Left forelimb (tissue), 1 donor: ENCODE data around the gene KRT8.
"Not testable (repeated sequence)": the region's sequence is repeated elsewhere in the genome, so short reads cannot be mapped to it uniquely, and the experiment has no call there.

Experiments used
- DNase-seq: peaks from one replicate; pipeline ENCODE4 v3.0.0-alpha.2; 2018; ENCODE audit warnings: low spot score

The KRT8 gene

DNA sequence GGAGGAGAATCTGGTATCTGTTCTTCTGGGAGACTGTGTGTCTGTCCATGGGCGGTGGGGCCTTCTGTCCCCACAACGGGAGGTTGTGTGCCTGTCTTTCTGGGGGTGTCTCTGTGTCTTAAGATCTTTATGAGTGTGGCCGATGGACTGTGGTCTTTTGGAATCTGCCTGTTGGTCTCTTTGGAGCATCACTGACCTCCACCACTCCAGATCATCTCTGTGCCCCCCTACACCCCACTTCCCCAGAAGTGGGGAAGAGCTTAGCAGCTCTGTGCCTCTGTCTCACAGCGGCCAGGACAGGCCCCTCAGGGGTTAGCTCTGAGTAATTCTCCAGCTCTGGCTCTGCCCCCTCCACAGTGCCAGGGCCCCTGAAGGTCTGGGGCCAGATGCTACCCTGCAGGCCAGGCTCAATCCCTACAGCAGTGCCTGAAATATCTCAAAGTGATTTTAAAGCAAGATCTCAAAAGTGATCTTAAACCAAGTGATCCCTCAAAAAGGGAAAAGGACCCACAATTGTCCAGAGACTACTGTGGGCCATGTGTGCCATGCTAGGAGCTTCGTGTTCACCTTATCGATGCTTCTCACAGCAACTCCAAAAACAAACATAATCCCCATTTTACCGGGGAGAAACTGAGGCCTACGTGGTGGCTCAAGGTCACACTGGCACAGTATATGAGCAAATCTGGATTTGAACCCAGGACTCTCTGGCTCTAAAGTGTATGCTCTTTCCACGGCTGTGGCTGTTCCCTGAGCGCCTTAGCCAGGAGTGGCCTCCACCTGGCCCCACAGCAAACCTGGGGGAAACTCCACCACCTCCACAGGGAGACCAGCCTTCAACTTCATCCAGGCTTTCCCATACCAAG is 30.1 kb downstream of the KRT8 start:
- no peak for DNase-seq

DNA sequence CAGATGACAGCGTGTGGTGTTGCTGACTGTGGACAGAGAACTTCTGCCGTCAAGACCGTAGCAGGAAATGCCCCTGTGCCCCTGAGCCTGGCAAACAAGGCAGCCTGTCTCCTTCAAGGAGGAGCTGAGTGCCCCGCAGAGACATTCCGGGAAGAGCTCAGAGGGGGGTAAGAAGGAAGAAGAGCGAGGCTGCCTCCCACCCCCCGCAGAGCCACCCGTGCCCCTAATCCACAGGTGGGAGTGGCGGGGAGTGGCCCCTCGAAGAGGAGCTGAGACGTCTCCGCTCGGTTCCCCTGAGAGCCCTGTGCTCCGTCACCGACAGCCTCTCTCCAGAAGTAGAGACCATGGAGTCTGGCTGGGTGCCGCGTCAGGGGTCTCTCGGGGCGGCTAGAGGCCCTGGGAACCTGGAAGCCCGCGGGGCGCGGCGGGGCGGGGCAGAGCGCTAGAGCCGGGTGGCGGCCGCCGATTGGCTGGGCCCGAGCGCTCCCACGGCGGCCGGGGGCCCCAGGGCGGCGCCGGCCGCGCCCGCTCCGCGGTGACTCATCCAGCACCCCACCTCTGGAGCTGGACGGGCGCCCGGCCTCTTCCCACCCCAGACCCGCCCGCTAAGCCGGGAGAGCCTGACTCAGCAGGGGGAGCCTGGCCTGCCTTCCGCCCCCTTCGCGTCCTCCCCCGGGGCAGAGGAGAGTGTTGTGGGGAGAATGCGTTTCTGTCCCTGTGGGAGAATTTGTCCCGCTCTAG is 30.9 kb downstream of the KRT8 start:
- peak; percentile 76 for DNase-seq

DNA sequence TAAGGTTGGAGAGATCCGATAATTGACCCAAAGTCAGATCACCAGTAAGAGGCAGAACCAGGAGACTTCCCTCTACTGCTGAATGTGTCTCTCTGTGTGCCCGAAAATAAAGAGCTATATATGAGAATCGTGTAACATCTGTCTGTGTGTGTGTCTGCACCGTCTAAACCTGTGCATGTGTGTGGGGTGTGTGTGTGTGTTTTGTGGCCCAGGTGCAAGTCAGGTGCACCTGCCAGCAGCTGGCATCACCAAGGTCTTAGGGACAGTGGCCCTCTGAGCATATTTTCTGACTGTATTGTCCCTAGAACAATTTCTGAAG is 31.4 kb downstream of the KRT8 start:
- no peak for DNase-seq

DNA sequence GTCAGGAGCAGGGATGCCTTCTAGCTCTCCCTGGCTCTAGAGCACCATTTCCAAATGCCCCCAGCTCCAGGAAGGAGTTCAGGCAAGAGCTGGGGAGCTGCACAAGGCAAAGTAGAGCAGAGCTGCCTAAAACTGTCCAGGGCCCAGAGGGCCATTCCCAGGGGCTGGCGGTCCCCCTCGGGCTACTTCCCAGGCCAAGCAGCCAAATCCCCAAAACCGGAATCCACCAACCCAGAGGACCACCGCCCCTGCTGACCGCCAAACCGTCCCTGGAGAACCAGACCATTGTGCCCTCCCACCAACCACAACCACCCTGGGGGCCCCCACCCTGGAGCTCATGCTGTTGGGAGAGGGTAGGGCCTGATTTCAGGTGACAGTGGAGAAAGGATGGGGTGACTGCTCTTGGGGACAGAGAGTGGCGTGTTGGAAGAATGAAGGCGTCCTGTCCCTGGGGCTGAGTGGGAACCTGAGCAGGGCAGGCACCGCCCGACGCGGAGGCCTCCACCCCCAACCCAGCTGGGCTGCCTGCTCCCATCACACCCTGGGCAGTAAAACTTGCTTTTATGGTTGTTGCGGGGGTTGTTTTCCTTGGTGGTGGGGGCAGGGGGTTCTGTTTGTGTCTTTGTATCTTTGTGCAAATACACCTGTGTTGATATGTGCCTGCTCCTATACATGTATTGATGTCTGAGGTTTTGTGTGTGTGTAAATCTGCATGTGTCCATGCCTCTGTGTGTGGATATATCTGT is 32.1 kb downstream of the KRT8 start:
- no peak for DNase-seq

DNA sequence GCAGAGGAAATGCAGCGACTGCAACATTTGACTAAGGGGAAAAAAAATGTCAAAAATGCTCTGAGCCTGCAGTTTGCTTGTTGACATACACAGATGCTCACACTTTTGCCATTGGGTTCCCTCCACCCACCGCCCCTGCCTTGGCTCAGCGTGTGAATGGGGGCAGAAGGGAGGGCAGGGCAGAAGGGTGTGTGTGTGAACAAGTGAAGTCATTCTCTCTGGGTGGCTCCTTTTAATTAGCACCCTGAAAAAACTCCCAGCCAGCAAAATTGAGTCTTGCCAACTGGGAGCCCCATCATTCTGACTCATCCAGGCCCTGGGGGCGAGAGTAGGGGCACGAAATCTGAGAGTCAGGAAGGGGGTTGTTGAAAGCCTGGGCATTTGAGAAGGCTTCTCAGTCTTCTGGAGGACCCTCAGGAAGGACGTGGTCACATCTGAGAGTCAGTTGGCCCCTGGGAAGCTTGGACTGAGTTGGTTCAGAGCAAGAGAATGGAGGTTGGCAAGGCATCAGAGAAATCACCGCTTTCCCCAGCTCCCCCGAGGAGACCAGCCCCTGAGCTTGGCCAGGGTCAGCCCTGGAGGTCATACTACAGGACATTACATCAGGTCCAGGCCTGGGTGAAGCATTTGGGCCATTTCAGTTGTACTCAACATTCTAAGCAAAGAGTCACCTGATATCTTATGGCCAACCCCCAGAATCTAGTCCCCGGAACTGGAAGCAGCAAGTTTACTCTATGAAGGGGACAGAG is 33.4 kb downstream of the KRT8 start:
- no peak for DNase-seq

DNA sequence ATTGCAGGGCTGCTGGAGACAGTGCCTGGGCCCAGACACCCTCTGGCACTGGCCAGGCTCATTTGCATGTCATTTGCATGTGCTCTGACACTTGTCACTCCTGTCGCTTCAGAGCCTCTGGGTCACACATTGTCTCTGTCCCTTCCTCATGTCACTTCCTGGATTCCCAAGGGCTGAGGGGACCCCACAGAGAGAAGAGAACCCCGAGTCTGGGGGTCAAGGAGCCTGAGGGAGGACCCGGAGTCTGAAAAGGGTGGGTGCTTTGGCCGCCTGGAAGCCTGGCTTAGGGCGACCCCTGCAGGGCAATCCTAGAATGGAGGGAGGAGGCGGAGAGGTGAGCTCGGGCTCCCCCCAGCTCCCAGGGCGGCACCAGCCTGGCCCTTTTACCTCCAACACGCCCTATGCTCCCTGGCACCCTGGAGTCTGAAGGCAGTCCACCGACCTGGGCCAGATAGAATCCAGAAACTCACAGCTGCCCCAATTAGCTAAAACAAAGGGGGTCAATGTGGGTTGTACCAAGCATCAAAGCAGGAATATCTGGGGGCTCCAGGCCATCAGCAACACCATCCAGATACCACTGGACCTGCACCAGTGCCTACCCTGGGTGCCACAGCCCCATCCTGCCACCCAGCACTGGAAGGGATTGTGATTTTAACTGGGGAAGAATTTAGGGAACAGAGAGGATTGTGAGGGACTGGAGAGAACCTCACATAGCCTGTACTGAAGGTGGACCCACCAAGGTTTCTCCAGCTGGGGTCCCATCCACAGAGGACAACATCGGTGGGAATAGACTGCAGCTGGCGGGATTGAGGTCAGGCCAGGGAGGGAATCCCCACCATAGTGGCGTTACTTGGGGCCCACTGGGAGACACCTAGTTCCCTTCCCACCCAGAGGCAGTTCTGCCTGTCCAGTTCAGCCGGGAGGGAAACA is 34.2 kb downstream of the KRT8 start:
- no peak for DNase-seq

DNA sequence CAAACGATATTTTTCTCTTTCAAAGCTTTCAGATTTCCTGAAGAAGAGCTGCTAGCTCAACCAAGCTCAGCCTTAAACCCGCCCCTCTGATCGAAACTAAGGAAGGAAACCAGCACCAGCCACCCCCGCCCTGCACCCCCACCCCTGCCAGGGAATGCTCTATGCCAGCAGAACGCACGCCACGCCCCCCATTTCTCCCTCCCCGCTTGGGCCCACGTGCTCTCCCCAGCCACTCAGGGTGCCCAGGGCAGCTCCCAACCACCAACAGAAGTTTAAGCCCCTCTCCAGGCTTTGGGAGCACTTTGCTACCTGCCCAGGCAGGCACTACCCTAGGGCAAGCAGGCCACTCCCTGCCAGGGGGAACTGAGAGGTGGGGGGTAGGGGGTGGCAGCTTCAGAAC is 37.2 kb downstream of the KRT8 start:
- DNase-seq = no peak

DNA sequence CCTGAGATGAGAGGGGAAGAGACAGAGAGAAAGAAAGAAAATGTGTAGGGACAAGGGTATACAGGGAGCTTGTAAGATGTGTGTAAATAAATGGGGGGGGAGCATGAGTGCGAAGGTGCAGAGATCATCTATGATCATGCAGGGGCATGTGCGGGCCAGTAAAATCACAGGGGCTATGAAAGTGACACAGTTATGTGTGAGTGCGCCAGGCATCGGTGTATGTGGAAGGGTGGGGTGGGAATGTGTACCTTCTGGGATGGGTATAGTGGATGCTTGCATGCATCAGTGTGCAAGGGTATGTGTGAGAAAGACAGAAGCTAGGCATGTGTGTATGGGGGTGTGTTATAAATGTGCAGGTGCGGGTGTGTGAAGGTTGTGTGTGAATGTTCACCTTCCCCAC is 37.7 kb downstream of the KRT8 start:
- DNase-seq = no peak

DNA sequence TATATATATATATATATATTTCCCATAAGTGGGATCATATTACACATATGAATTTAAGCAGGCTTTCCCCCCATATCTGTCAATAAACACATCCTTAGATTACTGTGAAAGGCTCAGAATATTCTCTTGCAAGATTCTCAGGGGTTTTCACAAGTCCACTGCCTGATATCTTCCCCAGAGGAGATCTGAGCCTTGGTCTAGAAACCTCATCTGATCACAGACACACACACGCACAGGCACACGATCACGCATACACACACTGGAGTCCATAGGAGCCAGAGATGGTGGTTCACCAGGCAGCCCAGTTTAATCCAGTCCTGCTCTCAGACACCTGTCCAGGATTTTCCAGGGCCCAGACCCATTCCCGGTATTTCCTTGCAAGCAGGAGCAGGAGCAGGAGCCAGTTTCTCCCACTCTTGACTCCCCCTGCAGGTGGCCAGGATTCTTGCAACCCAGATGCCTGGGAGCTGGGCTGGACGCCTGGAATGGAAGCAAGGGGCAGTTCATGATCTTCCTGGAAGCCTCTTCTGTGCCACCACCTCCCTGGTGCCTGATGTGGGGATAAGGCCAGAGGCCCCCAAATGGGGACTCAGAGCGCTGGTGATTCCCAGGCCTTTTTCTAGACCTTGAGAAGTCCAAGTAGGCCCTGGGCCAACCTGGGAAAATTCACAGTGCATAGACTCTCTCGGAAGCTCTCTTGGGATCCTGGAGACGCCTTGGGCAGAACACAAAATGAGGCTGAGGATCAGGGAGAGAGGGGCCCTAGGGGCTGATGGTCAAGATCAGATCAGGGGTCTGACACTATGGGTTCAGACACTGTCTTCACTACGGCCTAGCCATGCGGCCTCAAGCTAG is 39.6 kb downstream of the KRT8 start:
- DNase-seq = peak; percentile 82

DNA sequence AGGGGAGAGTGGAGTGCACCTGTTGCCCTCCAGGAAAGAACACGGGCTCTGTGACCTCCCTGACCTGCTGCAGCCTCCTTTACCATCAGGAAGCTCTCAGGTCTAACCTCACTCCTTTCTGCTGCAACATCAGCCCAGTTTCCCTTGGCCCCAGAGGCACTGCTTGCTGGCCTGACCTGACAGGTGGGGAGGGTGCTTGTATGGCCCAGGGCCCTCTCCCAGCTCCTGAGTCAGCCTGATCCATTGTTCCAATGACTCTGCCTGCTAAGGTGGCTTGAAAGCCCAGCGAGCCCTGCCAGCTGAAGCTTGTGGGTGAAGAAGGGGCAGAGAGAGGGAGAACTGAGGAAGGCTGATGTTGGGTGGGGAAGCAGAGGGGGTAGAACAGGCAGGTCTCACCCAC is 42.9 kb downstream of the KRT8 start:
- no peak for DNase-seq

DNA sequence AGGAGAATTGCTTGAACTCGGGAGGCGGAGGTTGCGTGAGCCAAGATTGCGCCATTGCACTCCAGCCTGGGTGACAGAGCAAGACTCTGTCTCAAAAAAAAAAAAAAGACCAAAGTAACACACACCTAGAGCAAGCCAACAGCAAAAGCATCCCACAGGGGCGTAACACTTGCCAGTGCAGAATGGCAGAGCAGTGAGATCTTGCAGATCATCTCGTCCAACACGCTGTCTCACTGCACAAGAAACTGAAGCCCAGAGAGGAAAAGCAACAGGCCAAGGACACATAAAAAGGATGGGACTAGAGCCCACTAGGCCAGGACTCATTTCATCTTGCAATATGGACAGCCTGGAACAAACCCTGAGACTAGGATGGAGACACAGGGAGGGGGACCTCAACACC is 43.4 kb downstream of the KRT8 start:
- DNase-seq = no peak

DNA sequence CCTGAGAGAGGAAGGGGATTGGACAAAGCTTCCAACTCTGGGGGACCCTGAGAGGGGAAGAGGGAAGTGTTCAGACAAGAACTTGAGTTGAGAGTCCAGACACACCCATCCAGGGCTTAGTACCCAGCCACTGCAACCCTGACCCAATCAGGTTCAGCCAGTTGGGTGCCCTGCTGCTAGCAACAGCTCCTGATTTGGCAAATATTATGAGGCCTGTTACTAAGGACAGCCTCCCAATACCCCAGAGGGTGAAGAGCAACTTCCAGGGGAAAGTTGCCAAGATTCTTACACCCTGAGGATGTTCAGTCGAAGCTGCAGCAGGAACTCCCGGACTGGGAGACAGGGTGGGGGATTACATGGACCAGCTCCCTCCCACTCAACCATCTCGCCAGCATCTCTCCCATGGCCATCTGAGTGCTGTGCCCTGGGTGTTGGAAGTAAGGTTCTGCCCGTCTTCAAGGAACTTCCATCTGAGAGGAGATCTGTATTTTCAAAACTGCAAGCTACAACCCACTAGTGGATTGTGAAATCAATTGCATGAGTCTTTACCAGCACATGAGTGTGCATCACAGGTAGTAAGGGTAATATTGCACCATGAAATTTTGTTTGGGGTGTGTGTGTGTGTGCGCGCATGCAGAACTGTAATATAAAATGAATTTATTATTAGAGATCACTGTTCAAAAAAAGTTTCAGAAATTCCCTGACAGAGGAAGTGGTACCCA is 44.6 kb downstream of the KRT8 start:
- DNase-seq = no peak

DNA sequence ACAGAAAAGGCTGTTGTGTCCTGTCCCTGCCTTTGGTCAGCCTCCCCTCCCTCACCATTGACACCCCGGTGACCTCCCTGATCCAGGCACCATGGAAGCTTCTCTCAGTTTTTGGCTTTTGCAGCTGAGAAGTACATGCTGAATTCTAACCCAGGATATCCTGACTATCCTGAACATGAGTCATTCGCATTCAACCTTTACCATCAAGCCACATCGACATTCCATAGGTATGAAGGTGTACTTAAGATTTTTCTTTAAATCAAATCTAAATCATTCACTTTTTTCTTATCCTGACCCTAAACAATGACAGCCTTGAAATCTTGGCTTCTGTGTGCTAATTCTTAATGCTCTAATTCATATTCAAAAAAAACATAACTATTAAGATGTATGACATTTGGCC is 47.4 kb downstream of the KRT8 start:
- DNase-seq = no peak

DNA sequence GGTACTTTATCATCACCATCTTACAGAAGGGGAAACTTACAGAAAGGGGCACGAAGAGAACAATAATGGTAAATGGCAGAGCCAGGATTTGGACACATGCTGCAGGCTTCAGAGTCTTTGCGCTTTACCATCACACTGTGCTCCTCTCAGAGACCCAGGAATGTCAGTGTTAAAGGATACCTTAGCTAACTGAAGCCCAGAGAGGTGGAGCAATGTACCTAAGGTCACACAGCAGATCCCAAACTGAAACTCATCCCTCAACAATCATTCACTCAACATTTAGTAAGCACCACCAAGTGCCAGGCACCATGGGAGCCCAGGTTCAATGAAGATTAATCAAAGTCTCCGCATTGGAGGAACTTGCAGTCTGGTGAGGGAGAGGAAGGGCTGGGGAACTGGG is 48.1 kb downstream of the KRT8 start:
- no peak for DNase-seq

DNA sequence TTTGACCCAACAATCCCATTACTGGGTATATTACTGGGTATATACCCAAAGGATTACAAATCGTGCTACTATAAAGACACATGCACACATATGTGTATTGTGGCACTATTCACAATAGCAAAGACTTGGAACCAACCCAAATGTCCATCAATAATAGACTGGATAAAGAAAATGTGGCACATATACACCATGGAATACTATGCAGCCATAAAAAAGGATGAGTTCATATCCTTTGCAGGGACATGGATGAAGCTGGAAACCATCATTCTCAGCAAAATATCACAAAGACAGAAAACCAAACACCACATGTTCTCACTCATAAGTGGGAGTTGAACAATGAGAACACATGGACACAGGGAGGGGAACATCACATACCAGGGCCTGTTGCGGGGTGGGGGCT is 48.8 kb downstream of the KRT8 start:
- DNase-seq = not testable (repeated sequence)

DNA sequence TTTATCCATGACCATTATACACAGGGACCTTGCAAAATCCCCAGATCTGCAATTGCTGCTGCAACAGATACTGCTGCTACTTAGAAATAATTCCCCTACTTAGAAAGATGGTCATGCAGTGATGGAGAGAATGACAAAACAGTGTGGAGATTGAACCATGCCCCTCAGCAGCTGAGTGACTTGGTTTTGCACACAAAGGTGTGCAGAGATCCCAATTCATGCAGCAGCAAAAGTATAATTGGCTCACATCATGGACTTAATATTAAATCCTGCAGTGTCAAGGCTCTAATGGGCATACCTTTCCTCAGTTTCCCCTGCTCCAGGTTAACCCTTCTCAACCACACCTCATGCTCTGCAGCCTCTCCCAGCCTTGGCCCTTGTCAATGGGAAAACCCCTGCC is 53.1 kb downstream of the KRT8 start:
- DNase-seq = no peak

DNA sequence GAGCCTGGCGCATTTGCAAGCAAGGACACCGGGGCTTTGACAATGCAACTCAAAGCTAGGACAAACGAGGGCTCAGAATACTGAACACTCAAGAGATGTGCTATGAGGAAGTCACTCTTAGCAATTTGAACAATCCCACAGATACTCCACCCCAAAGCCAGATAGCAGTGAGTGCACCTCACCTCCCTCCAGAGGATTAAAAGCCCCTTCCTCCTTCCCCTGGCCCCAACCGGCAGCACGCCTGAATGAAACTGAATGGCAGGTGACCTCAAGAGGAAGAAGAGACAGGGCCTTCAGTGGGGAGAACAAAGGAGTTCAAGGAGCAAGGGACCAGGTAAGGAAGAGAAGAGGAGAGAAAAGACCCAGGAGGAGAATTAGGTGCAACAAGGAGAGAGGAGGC is 54.2 kb downstream of the KRT8 start:
- no peak for DNase-seq

DNA sequence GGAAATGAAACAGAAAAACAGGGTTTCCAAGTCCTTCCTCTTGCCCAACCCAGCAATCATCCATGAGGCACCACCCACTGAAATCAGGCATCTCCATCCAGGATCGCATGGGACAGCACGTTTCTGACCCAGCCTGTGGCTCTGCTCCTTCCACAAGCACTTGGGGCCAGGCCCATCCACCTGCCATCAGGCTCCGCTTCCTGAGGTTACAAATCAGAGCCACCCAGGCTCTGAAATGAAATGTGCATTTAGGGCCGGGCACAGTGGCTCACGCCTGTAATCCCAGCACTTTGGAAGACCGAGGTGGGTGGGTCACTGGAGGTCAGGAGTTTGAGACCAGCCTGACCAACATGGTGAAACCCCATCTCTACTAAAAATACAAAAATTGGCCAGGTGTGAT is 55.4 kb downstream of the KRT8 start:
- no peak for DNase-seq

DNA sequence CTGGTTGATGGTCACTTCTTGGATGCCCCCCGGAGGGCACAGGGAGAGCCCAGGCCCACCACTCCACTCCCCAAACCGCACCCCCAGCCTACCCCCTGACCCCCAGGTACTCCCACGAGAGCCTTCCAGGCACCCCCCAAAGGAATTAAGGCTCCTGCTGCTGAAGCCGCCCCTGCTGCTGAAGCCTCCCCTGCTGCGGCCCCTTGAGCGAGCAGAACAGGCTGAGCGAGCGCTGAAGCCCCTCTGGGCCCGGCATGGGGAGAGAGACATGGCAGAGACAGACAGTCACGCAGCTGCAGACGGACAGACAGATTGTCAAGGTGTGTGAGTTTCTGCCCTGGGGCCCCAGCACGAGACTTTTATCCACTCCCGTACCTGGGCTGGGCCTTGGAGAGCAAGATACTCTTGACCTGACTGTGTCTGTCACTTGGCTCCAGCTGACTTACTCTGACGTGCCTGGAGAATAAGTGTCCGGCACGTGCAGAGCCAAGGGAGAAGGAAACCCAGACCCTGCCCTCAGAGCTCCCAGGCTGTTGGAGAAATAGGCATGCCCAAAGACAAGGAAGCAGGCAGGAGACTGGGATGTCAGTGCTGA is 56.1 kb downstream of the KRT8 start, which contains the start of gene KRT78:
KRT78 (minus strand) TSS at position 334 of the 595 bp plus-strand sequence; CDS start at position 270, 64 bp downstream.
- no peak for DNase-seq
